ENCODE measurements around the gene PDIA5.

The PDIA5 gene

GRCh38 chr3:123028233-123028828 is 38.5 kb upstream of the PDIA5 start:
- Histone ChIP-seq H3K36me3 (ENCODE audit: insufficient read depth) (no peaks in the 10 kb centered on the region), H3K27ac (no peak overlapping the region), H2AFZ (ENCODE audit: low read depth) (peak overlapping the region; percentile 88), H3K4me2 (peak overlapping the region; percentile 89), H3K27me3 (ENCODE audit: insufficient read depth, low read depth) (peaks cover 5% of the 10 kb centered on the region; the same call in 1 of the 2 replicates), H3K4me3 (IDR thresholded peaks at IDR 0.05; ENCODE audit: insufficient read depth, low read depth, low read length) (peak overlapping the region; percentile 69), H3K79me2 (ENCODE audit: insufficient read depth, low read depth) (no peaks in the 10 kb centered on the region), H3K9ac (peak overlapping the region; percentile 26; the same call in 1 of the 2 replicates), H3K4me1 (ENCODE audit: low read depth, poor library complexity, severe bottlenecking) (peaks cover 4% of the 10 kb centered on the region), H4K20me1 (ENCODE audit: insufficient read depth) (no peaks in the 10 kb centered on the region)
- TF ChIP-seq CTCF (conservative IDR thresholded peaks at IDR 0.05; ENCODE audit: low read depth, low read length) = peak; percentile 70; the same call in 1 of the 2 replicates

DNA sequence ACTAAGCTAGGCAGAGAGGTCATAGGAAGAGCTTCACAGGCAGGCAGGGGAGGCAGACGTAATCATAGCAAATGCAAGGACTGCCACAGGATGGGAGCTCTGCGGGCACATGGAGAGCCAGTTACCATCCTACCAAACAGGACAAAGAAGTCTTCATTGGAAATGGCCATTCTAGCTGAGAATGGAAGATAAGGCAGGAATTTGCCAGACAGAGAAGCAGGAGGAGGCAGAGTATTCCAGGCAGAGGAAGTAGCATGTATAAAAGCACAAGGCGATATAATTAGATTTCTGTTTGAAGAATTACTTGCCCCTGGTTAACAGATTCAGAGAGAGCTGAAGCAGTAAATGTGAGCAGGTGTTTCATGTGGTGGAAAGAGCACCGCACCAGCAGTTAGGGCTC is 35.8 kb upstream of the PDIA5 start:
- Histone ChIP-seq H3K4me1 (ENCODE audit: low read depth, poor library complexity, severe bottlenecking) (peaks cover 4% of the 10 kb centered on the region), H4K20me1 (ENCODE audit: insufficient read depth) (no peaks in the 10 kb centered on the region), H3K27me3 (ENCODE audit: insufficient read depth, low read depth) (peaks cover 5% of the 10 kb centered on the region; the same call in 1 of the 2 replicates), H3K79me2 (ENCODE audit: insufficient read depth, low read depth) (no peaks in the 10 kb centered on the region), H3K27ac (no peak overlapping the region), H3K36me3 (ENCODE audit: insufficient read depth) (no peaks in the 10 kb centered on the region), H3K9ac (no peak overlapping the region), H3K4me2 (no peak overlapping the region), H3K4me3 (IDR thresholded peaks at IDR 0.05; ENCODE audit: insufficient read depth, low read depth, low read length) (no peak overlapping the region), H2AFZ (ENCODE audit: low read depth) (no peak overlapping the region)
- TF ChIP-seq CTCF (conservative IDR thresholded peaks at IDR 0.05; ENCODE audit: low read depth, low read length) = no peak

DNA sequence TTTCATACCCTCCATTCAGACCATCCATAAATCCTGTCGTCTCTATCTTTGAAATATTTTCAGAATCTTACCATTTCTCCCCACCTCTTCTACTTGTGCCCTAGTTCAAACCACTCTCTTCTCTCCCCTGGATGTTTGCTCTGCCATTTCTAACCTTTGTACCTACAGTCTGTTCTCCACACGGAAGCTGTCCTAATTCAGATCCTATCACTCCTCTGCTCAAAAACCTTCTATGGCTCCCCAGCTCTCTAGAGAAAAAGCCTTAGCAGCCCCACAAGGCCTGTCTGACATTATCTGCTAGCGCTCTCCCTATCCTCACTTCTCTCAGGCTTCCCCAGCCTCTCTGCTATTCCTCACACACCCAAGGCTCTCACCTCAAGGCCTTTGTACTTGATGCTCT is 34.8 kb upstream of the PDIA5 start:
- H3K27ac ChIP-seq = no peak overlapping the region
- no peak overlapping the region for H3K4me3 ChIP-seq (IDR thresholded peaks at IDR 0.05; ENCODE audit: insufficient read depth, low read depth, low read length)
- H3K4me1 ChIP-seq (ENCODE audit: low read depth, poor library complexity, severe bottlenecking) = peaks cover 4% of the 10 kb centered on the region
- no peak overlapping the region for H3K4me2 ChIP-seq
- H3K9ac ChIP-seq = no peak overlapping the region
- no peaks in the 10 kb centered on the region for H3K79me2 ChIP-seq (ENCODE audit: insufficient read depth, low read depth)
- TF ChIP-seq CTCF (conservative IDR thresholded peaks at IDR 0.05; ENCODE audit: low read depth, low read length) = no peak
- H3K36me3 ChIP-seq (ENCODE audit: insufficient read depth) = no peaks in the 10 kb centered on the region
- no peak overlapping the region for H2AFZ ChIP-seq (ENCODE audit: low read depth)
- no peaks in the 10 kb centered on the region for H4K20me1 ChIP-seq (ENCODE audit: insufficient read depth)
- H3K27me3 ChIP-seq (ENCODE audit: insufficient read depth, low read depth) = peaks cover 5% of the 10 kb centered on the region; the same call in 1 of the 2 replicates

DNA sequence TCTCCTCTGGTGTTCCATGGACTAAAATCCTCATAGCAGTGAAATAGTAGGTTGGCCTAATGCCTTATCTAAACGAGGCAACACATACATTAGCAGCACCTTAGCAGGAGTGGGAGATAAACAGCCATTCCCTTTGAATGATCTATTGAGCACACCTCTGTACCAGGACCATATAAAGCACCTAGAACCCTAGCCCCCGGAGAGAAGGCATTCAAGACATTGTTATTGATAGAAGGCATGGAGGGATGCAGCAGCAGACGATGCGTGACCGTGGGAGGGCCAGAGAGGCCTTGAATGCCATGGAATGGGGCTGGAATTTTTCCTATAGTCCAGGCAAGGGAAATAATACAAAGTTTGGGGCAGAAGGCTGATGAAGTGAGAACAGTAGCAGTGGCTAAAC is 32.7 kb upstream of the PDIA5 start:
- Histone ChIP-seq H3K79me2 (ENCODE audit: insufficient read depth, low read depth) (no peaks in the 10 kb centered on the region), H2AFZ (ENCODE audit: low read depth) (no peak overlapping the region), H3K27me3 (ENCODE audit: insufficient read depth, low read depth) (no peaks in the 10 kb centered on the region), H3K27ac (no peak overlapping the region), H3K36me3 (ENCODE audit: insufficient read depth) (no peaks in the 10 kb centered on the region), H3K4me1 (ENCODE audit: low read depth, poor library complexity, severe bottlenecking) (no peaks in the 10 kb centered on the region), H3K4me3 (IDR thresholded peaks at IDR 0.05; ENCODE audit: insufficient read depth, low read depth, low read length) (no peak overlapping the region), H3K9ac (no peak overlapping the region), H3K4me2 (no peak overlapping the region), H4K20me1 (ENCODE audit: insufficient read depth) (no peaks in the 10 kb centered on the region)
- no peak for TF ChIP-seq CTCF (conservative IDR thresholded peaks at IDR 0.05; ENCODE audit: low read depth, low read length)

Data from KMS-11 (cell line).